ENCODE results near the gene TTC28.
"Not testable (repeated sequence)": the region's sequence is repeated elsewhere in the genome, so short reads cannot be mapped to it uniquely, and the experiment has no call there.

The TTC28 gene

DNA sequence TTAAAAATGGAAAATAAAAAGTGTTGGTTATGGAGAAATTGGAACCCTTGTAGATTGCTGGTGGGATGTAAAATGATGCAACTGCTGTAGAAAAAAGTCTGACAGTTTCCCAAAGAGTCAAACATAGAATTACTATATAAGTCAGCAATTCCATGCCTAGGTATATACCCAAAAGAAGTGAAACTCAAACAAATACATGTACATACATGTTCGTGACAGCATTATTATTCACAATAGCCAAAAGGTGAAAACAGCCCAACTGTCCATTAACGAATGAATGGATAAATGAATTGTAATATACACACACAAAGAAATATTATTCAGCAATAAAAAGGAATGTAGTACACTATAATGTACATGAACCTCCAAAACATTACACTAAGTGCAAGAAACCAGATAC, 116.0 kb downstream of the TTC28 start:
- no peaks in the 10 kb centered on the region for H3K4me1 ChIP-seq (ENCODE audit: control insufficient read depth, insufficient read depth, low read length)
- H3K9me3 ChIP-seq (ENCODE audit: control insufficient read depth, low read length) = no peaks in the 10 kb centered on the region
- H3K27me3 ChIP-seq (ENCODE audit: control insufficient read depth, insufficient read depth, low read length) = no peaks in the 10 kb centered on the region
- H3K36me3 ChIP-seq (ENCODE audit: control insufficient read depth, insufficient read depth, low read length) = no peaks in the 10 kb centered on the region
- no peak overlapping the region for H3K4me3 ChIP-seq (ENCODE audit: low read length)
- no peak overlapping the region for H3K9ac ChIP-seq (ENCODE audit: low read length)

DNA sequence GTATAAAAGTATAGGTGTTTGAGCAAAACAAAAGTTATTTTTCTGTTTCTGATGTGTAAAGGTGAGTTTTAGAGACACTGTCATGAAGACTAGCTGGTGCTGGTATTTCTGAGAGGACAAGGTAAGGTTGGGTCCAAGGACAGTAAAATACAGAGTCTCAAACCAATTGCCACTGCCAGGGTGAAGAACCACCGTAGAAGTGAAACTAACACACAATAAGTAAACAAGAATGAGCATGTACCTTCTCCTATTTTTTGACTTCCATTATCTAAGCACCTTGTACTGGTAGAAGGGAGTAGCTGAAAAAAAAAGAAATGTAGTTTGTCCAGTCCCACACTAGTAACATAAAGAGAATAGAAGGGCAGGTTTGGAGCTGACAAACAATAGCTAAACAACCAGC, 117.3 kb downstream of the TTC28 start:
- no peak overlapping the region for H3K4me3 ChIP-seq (ENCODE audit: low read length)
- H3K4me1 ChIP-seq (ENCODE audit: control insufficient read depth, insufficient read depth, low read length) = no peaks in the 10 kb centered on the region
- no peaks in the 10 kb centered on the region for H3K9me3 ChIP-seq (ENCODE audit: control insufficient read depth, low read length)
- H3K9ac ChIP-seq (ENCODE audit: low read length) = no peak overlapping the region
- H3K27me3 ChIP-seq (ENCODE audit: control insufficient read depth, insufficient read depth, low read length) = no peaks in the 10 kb centered on the region
- H3K36me3 ChIP-seq (ENCODE audit: control insufficient read depth, insufficient read depth, low read length) = no peaks in the 10 kb centered on the region

DNA sequence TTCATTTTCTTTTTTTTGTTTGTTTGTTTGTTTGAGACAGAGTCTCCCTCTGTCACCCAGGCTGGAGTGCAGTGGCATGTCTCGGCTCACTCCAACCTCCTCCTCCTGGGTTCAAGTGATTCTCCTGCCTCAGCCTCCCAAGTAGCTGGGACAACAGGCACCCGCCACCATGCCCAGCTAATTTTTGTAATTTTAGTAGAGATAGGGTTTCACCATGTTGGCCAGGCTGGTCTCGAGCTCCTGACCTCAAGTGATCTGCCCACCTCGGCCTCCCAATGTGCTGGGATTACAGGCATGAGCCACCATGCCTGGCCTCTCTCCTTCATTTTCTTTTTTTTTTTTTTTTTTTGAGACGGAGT, 118.9 kb downstream of the TTC28 start:
- not testable (repeated sequence) for H3K36me3 ChIP-seq (ENCODE audit: control insufficient read depth, insufficient read depth, low read length); H3K4me1 ChIP-seq (ENCODE audit: control insufficient read depth, insufficient read depth, low read length); H3K27me3 ChIP-seq (ENCODE audit: control insufficient read depth, insufficient read depth, low read length); H3K4me3 ChIP-seq (ENCODE audit: low read length); H3K9me3 ChIP-seq (ENCODE audit: control insufficient read depth, low read length); H3K9ac ChIP-seq (ENCODE audit: low read length)

DNA sequence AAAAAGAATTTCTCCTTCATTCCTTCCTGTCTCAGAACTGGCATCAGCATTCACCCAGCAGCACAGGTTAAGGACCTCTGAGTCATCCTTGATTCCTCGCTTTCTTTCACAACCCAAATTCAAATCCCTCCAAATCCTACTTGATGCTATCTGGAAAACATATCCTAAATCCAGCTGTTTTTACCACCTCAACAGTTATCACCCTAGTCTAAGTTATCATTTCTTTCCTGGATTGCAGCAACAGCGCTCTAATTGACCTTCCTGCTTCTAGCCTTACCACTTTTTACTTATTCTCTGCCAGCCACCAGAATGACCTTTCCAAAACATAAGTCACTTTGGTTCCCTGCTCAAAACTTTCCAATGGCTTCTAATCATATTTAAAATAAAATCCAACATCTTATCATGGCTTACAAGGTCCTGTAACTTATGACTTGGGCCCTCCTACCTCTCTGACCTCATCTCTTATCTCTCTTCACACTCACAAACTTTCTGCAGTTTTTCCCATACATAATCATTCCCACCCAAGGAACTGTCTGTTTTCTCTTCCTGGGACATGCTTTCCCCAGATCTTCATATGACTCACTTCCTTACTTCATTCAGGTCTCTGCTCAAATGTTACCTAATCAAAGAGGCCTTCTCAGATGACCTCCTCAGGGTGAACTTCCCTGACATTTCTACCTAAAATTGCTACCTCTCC, 119.4 kb downstream of the TTC28 start:
- Histone ChIP-seq H3K4me3 (ENCODE audit: low read length) (no peak overlapping the region), H3K27me3 (ENCODE audit: control insufficient read depth, insufficient read depth, low read length) (no peaks in the 10 kb centered on the region), H3K4me1 (ENCODE audit: control insufficient read depth, insufficient read depth, low read length) (no peaks in the 10 kb centered on the region), H3K9me3 (ENCODE audit: control insufficient read depth, low read length) (no peaks in the 10 kb centered on the region), H3K36me3 (ENCODE audit: control insufficient read depth, insufficient read depth, low read length) (no peaks in the 10 kb centered on the region), H3K9ac (ENCODE audit: low read length) (no peak overlapping the region)

DNA sequence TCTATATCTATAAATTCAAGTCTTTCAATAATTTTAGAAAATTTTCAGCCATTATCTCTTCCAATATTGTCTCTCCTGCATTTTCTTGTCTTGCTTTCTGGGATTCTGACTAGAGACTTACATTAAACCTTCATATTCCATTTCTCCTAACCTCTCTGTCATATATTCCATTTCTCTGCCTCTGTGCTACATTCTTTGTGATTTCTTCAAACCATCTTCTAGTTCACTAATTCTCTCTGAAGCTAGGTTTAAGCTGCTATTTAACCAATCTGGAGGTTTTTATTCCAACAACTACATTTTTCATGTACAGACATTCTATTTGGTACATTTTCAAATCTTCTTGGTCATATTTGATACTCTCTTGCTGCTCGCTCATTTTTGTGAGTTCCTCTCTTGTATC, 122.5 kb downstream of the TTC28 start:
- no peaks in the 10 kb centered on the region for H3K9me3 ChIP-seq (ENCODE audit: control insufficient read depth, low read length)

DNA sequence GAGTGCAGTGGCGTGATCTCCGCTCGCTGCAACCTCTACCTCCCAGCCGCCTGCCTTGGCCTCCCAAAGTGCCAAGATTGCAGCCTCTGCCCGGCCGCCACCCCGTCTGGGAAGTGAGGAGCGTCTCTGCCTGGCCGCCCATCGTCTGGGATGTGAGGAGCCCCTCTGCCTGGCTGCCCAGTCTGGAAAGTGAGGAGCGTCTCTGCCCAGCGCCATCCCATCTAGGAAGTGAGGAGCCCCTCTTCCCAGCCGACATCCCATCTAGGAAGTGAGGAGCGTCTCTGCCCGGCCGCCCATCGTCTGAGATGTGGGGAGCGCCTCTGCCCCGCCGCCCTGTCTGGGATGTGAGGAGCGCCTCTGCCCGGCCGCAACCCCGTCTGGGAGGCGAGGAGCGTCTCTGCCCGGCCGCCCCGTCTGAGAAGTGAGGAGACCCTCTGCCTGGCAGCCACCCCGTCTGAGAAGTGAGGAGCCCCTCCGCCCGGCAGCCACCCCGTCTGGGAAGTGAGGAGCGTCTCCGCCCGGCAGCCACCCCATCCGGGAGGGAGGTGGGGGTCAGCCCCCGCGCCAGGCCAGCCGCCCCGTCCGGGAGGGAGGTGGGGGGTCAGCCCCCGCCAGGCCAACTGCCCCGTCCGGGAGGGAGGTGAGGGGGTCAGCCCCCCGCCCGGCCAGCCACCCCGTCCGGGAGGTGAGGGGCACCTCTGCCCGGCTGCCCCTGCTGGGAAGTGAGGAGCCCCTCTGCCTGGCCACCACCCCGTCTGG, 126.4 kb downstream of the TTC28 start:
- not testable (repeated sequence) for H3K9me3 ChIP-seq (ENCODE audit: control insufficient read depth, low read length); H3K4me3 ChIP-seq (ENCODE audit: low read length); H3K4me1 ChIP-seq (ENCODE audit: control insufficient read depth, insufficient read depth, low read length); H3K36me3 ChIP-seq (ENCODE audit: control insufficient read depth, insufficient read depth, low read length); H3K9ac ChIP-seq (ENCODE audit: low read length); H3K27me3 ChIP-seq (ENCODE audit: control insufficient read depth, insufficient read depth, low read length)

More for the DNA sequence above, 122.5 kb downstream of the TTC28 start:
- Histone ChIP-seq H3K4me1 (ENCODE audit: control insufficient read depth, insufficient read depth, low read length) (no peaks in the 10 kb centered on the region), H3K36me3 (ENCODE audit: control insufficient read depth, insufficient read depth, low read length) (no peaks in the 10 kb centered on the region), H3K27me3 (ENCODE audit: control insufficient read depth, insufficient read depth, low read length) (no peaks in the 10 kb centered on the region), H3K4me3 (ENCODE audit: low read length) (no peak overlapping the region), H3K9ac (ENCODE audit: low read length) (no peak overlapping the region)

DNA sequence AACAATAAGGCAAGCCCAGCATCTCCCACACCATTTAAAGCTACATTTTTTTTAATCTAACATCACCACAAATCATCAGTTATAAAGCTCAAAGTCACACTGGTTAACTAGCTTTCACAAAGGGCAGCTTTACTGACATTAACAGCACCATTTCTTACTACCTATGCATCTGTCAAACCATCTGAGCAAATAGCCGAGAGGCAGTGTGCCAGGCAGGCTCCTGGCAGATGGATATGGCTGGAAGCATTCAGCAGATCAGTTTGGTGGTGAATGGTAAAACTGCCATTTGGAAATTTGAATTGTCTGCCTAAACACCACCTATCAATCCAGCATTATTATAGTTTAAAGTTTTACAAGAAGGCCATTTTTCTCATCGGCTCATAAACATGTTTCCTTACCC, 131.2 kb downstream of the TTC28 start:
- Histone ChIP-seq H3K9ac (ENCODE audit: low read length) (no peak overlapping the region), H3K36me3 (ENCODE audit: control insufficient read depth, insufficient read depth, low read length) (no peaks in the 10 kb centered on the region), H3K4me1 (ENCODE audit: control insufficient read depth, insufficient read depth, low read length) (no peaks in the 10 kb centered on the region), H3K27me3 (ENCODE audit: control insufficient read depth, insufficient read depth, low read length) (no peaks in the 10 kb centered on the region), H3K9me3 (ENCODE audit: control insufficient read depth, low read length) (no peaks in the 10 kb centered on the region), H3K4me3 (ENCODE audit: low read length) (no peak overlapping the region)

DNA sequence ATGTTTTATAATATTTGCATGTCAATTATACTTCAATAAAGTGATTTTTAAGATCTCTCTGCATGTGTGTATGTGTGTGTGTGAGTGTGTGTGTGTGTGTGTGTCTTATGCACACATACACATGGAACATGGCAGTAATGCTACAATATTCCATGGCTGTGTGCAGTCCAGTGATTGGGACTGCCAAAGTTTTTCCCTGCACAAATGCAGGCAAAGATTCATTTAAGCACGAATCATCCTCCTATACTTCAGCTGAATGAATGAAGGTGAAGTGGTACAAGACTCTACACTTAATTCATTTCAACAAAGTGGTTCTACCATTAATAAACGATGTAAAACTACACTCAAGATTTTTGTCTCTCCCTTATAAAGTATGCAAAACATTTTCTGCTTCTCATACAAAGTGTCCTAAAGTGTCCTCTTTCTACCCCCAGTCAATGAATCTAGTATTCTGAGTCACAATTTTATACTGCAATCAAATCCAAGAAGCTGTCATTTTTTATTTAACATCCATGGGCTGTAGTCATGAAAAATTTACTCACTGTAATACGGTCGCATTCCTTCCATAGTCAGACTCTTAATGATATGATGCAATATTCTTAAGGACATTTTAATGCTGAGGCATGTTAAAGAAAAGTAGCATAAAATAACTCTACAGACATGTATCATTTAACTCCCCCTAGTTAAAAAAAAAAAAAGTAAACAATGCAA, 132.4 kb downstream of the TTC28 start:
- Histone ChIP-seq H3K36me3 (ENCODE audit: control insufficient read depth, insufficient read depth, low read length) (no peaks in the 10 kb centered on the region), H3K27me3 (ENCODE audit: control insufficient read depth, insufficient read depth, low read length) (no peaks in the 10 kb centered on the region), H3K4me3 (ENCODE audit: low read length) (no peak overlapping the region), H3K9me3 (ENCODE audit: control insufficient read depth, low read length) (no peaks in the 10 kb centered on the region), H3K4me1 (ENCODE audit: control insufficient read depth, insufficient read depth, low read length) (no peaks in the 10 kb centered on the region), H3K9ac (ENCODE audit: low read length) (no peak overlapping the region)

DNA sequence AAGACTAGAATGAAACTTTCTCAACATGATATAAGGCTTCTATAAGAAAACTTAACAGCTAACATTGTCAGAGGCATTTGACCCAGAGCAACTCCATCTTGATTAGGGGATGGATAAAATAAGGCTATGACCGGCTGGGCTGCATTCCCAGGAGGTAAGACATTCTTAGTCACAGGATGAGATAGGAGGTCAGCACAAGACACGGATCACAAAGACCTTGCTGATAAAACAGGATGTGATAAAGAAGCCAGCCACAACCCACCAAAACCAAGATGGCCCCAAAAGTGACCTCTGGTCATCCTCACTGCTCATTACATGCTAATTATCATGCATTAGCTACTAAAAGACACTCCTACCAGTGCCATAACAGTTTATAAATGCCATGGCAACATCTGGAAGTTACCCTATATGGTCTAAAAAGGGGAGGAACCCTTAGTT, 135.2 kb downstream of the TTC28 start:
- Histone ChIP-seq H3K9ac (ENCODE audit: low read length) (no peak overlapping the region), H3K4me1 (ENCODE audit: control insufficient read depth, insufficient read depth, low read length) (no peaks in the 10 kb centered on the region), H3K27me3 (ENCODE audit: control insufficient read depth, insufficient read depth, low read length) (no peaks in the 10 kb centered on the region), H3K9me3 (ENCODE audit: control insufficient read depth, low read length) (no peaks in the 10 kb centered on the region), H3K36me3 (ENCODE audit: control insufficient read depth, insufficient read depth, low read length) (no peaks in the 10 kb centered on the region), H3K4me3 (ENCODE audit: low read length) (no peak overlapping the region)

DNA sequence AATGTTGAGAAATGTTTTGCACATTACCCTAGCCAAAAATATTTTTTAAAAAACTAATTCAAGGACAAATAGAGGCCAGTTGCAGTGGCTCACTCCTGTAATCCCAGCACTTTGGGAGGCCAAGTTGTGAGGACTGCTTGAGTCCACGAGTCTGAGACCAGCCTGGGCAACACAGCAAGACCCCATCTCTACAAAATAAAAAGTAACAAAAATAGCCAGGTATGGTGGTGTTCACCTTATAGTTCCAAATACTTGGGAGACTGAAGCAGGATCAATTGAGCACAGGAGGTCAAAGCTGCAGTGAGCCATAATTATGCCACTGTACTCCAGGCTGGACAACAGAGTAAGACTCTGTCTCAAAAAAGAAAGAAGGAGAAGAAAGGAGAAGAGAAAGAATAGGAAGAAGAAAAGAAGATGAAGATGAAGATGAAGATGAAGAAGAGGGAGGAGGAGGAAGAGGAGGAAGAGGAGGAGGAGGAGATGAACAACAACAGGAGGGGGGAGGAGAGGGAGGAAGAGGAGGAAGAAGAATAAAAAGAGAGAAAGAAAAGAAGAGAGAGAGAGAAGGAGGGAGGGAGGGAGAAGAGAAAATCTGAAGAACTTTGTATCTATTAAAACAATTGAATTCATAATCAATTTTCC, 136.5 kb downstream of the TTC28 start:
- H3K27me3 ChIP-seq (ENCODE audit: control insufficient read depth, insufficient read depth, low read length) = no peaks in the 10 kb centered on the region

DNA sequence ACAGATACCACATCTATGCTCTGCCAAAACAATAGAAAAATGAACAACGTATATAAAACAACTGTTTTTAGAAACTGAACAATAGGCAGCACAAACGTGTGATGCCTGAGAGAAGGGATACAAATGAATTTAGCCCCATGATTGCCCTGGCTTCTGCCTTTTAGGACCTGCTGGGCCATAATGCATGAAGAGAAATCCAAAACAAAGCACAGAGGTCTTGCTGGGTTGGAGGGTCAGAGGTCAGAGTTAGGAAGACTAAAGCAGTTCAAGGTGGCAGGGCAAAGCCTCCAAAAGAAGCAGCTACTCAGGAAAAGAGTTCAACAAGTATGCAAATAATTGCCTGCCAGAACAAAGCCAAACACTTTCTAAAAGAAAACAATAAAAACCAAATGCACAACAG, 138.5 kb downstream of the TTC28 start:
- no peaks in the 10 kb centered on the region for H3K4me1 ChIP-seq (ENCODE audit: control insufficient read depth, insufficient read depth, low read length)
- H3K9me3 ChIP-seq (ENCODE audit: control insufficient read depth, low read length) = no peaks in the 10 kb centered on the region
- H3K36me3 ChIP-seq (ENCODE audit: control insufficient read depth, insufficient read depth, low read length) = no peaks in the 10 kb centered on the region
- H3K9ac ChIP-seq (ENCODE audit: low read length) = no peak overlapping the region
- no peak overlapping the region for H3K4me3 ChIP-seq (ENCODE audit: low read length)
- H3K27me3 ChIP-seq (ENCODE audit: control insufficient read depth, insufficient read depth, low read length) = no peaks in the 10 kb centered on the region

More for the DNA sequence above, 136.5 kb downstream of the TTC28 start:
- Histone ChIP-seq H3K9ac (ENCODE audit: low read length) (no peak overlapping the region), H3K36me3 (ENCODE audit: control insufficient read depth, insufficient read depth, low read length) (no peaks in the 10 kb centered on the region), H3K4me3 (ENCODE audit: low read length) (no peak overlapping the region), H3K4me1 (ENCODE audit: control insufficient read depth, insufficient read depth, low read length) (no peaks in the 10 kb centered on the region), H3K9me3 (ENCODE audit: control insufficient read depth, low read length) (no peaks in the 10 kb centered on the region)

DNA sequence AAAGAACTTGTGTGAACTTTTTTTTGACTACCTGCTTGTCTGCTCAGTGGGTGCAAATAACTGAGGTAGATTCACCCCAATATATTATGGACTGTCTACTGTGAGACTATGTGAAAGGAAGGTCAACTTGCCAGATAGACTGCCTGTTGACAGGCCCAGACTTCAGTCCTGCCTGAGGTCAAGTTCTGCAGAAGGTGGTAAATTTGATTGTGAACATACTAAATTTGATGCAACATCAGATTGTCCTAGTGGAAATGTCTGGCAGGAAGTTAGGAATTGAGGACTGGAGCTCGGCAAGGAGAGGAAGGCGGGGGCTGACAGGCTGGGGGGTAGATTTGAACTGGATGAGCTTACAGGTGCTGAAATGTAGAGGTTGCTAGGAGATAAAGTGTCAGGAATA, 140.7 kb downstream of the TTC28 start:
- H3K9me3 ChIP-seq (ENCODE audit: control insufficient read depth, low read length) = no peaks in the 10 kb centered on the region
- no peak overlapping the region for H3K4me3 ChIP-seq (ENCODE audit: low read length)
- no peaks in the 10 kb centered on the region for H3K36me3 ChIP-seq (ENCODE audit: control insufficient read depth, insufficient read depth, low read length)
- H3K4me1 ChIP-seq (ENCODE audit: control insufficient read depth, insufficient read depth, low read length) = no peaks in the 10 kb centered on the region
- no peak overlapping the region for H3K9ac ChIP-seq (ENCODE audit: low read length)
- H3K27me3 ChIP-seq (ENCODE audit: control insufficient read depth, insufficient read depth, low read length) = no peaks in the 10 kb centered on the region
